HG03175 (cell line): ENCODE data around the gene PPP1R1A.

Experiments
- ATAC-seq: cut with Tn5 transposase; IDR thresholded peaks from one replicate; pipeline ENCODE4 v1.9.1; 2021; ENCODE audit warnings: mild to moderate bottlenecking, moderate library complexity; ENCODE audit not compliant: unreplicated experiment

The PPP1R1A gene

GRCh38 chr12:54572881-54573280 is 15.6 kb downstream of the PPP1R1A start:
- no peak for ATAC-seq

- no peak for ATAC-seq
Measured at GRCh38 chr12:54571193-54572188, 17.0 kb downstream of the PPP1R1A start.

- no peak for ATAC-seq
Measured at GRCh38 chr12:54569995-54570528, 18.4 kb downstream of the PPP1R1A start.

GRCh38 chr12:54569072-54569471 is 19.4 kb downstream of the PPP1R1A start:
- ATAC-seq = no peak

GRCh38 chr12:54566792-54567191 is 21.7 kb downstream of the PPP1R1A start:
- no peak for ATAC-seq

GRCh38 chr12:54565986-54566544 is 22.4 kb downstream of the PPP1R1A start:
- ATAC-seq = no peak

GRCh38 chr12:54565310-54565985 is 23.0 kb downstream of the PPP1R1A start:
- no peak for ATAC-seq

GRCh38 chr12:54564768-54565167 is 23.7 kb downstream of the PPP1R1A start:
- no peak for ATAC-seq

GRCh38 chr12:54563787-54564186 is 24.7 kb downstream of the PPP1R1A start:
- no peak for ATAC-seq

GRCh38 chr12:54562750-54563356 is 25.6 kb downstream of the PPP1R1A start:
- no peak for ATAC-seq

GRCh38 chr12:54561164-54561563 is 27.3 kb downstream of the PPP1R1A start:
- no peak for ATAC-seq

GRCh38 chr12:54560374-54560858 is 28.0 kb downstream of the PPP1R1A start:
- peak; percentile 100 for ATAC-seq

- ATAC-seq = no peak
Measured at GRCh38 chr12:54558759-54559158, 29.7 kb downstream of the PPP1R1A start.

- ATAC-seq = no peak
Measured at GRCh38 chr12:54558311-54558710, 30.1 kb downstream of the PPP1R1A start.

- no peak for ATAC-seq
Measured at GRCh38 chr12:54555670-54556257, 32.7 kb downstream of the PPP1R1A start.

- peak; percentile 26 for ATAC-seq
Measured at GRCh38 chr12:54549774-54550451, 38.5 kb downstream of the PPP1R1A start.

- no peak for ATAC-seq
Measured at GRCh38 chr12:54546511-54546910, 41.9 kb downstream of the PPP1R1A start.

GRCh38 chr12:54544743-54545142 is 43.7 kb downstream of the PPP1R1A start:
- no peak for ATAC-seq

- no peak for ATAC-seq
Measured at GRCh38 chr12:54543526-54543925, 44.9 kb downstream of the PPP1R1A start.
